Measurements from ENCODE around the gene SIRPG.
A peak's percentile ranks its signal among the peaks of the same experiment; 100 is the strongest.
"Not testable (repeated sequence)": the region's sequence is repeated elsewhere in the genome, so short reads cannot be mapped to it uniquely, and the experiment has no call there.

Gene SIRPG

GRCh38 chr20:1657556-1658334, at the start of gene SIRPG:
Gene SIRPG, minus strand, starts transcription at chr20:1657779. Its CDS starts 65 bp downstream, at chr20:1657714.
- no peak for DNase-seq

DNA sequence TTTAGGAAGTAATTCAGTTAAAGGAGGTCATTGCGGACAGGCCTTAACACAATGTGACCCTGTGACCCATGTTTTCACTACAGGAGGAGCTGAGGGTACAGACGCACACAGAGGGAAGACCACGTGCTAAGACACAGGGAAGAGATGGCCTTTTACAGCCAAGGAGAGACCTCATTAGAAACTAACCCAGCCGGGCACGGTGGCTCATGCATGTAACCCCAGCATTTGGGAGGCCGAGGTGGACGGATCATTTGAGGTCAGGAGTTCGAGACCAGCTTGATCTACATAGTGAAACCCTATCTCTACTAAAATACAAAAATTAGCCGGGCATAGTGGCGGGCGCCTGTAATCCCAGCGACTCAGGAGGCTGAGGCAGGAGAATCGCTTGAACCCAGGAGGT, 49.3 kb upstream of the SIRPG start:
- not testable (repeated sequence) for DNase-seq

GRCh38 chr20:1706079-1706478, 48.5 kb upstream of the SIRPG start:
- no peak for DNase-seq

GRCh38 chr20:1702855-1703254, 45.3 kb upstream of the SIRPG start:
- DNase-seq: no peak

GRCh38 chr20:1702328-1702727, 44.7 kb upstream of the SIRPG start:
- no peak for DNase-seq

DNA sequence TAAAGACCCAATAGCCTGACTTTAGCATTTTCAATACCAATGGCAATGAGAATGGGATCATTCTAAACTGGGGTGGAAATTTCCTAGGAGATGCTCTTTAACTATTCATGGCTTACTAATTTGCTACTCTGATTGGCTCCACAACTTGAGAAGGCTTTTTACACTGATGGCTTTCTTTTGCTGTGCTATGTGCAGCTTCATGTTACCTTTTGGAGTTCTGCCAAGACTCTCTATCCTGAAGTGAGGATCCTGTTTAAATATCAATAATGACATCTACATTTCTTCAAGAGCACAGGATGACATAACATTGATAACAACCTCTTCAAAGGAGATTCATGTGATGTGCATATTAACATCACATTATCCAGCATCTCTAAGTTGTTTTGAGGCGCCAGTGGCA, 43.4 kb upstream of the SIRPG start:
- peak; percentile 21 to 30 for DNase-seq

DNA sequence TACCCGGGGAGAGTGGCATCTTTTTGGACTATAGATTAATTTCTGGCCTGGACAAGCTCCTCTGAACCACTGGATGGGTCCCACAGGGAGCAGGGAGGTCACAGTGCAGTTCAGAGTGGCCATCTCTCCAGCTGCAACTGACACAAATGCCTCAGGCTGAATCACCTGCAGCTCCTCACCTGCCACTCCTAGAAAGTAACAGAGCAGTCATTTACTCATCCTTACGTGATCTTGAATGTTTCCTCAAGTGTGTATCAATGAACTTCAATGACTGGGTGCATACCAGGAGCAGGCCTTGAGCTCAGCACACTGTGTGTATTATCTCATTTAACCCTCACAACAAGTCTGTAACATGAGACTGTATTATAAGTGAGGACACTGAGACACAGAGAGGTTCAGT, 40.0 kb upstream of the SIRPG start:
- no peak for DNase-seq

GRCh38 chr20:1696521-1697209, 39.1 kb upstream of the SIRPG start:
- DNase-seq: no peak

GRCh38 chr20:1694672-1695071, 37.1 kb upstream of the SIRPG start:
- DNase-seq: no peak

DNA sequence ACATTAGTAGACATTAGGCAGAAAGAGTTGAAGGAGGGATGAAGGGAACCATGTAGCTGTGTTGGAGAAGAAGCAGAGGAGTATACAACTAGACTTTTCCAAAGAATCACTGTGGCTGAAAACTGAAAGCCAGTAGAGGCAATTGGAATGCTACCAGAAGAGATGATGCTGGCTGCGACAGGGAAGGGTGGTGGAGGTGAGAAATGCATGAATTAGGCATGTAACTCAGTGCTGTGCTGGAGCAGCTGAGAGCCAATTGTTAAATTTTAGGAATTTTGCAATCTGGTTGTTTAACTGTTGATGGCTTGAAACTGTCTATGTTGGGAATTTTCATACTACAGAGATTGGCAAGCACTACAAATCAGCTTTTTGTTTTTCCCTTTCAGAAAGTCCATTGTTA, 35.8 kb upstream of the SIRPG start:
- no peak for DNase-seq

- no peak for DNase-seq
Observed at GRCh38 chr20:1689721-1690120, 32.1 kb upstream of the SIRPG start.

DNA sequence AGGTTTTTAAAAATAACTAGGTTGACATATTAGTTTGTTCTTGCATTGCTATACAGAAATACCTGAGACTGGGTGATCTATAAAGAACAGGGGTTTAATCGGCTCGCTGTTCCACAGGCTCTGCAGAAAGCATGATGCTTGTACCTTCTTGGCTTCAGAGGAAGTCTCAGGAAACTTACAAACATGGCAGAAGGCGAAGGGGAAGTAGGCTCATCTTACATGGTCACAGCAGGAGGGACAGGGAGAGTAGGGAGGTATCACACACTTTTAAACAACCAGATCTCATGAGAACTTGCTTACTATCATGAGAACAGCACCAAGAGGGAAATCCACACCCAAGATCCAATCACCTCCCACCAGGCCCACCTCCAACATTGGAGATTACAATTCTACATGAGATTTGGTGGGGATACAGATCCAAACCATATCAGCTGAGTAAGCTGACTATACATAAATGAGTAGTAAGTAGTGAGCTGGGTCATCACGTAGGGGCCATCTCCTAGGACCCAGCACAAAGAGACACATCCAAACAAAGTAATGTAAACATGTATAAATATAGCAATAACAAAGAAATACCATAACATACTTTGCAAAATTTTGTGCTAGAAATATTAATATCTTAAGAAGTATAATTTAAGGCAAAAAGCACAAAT, 31.4 kb upstream of the SIRPG start:
- no peak for DNase-seq

DNA sequence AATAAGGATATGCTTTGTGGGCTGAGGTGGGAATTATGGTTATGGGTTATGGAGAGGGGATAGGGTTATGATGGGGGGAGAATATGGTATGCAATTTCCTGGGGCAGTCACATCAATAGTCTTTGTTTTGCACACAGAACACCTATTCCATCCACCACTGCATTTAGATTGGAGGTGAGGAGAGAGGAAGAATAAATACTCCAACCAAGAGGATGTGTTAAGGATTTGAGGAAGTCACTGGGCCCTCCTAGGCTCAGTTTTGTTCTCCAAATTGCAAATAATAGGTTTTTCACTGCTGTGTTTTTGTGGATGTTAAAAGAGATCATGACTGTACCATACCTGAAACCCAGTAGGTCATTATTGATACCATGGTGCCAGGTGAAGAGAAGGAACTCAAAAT, 29.5 kb upstream of the SIRPG start:
- no peak for DNase-seq

DNA sequence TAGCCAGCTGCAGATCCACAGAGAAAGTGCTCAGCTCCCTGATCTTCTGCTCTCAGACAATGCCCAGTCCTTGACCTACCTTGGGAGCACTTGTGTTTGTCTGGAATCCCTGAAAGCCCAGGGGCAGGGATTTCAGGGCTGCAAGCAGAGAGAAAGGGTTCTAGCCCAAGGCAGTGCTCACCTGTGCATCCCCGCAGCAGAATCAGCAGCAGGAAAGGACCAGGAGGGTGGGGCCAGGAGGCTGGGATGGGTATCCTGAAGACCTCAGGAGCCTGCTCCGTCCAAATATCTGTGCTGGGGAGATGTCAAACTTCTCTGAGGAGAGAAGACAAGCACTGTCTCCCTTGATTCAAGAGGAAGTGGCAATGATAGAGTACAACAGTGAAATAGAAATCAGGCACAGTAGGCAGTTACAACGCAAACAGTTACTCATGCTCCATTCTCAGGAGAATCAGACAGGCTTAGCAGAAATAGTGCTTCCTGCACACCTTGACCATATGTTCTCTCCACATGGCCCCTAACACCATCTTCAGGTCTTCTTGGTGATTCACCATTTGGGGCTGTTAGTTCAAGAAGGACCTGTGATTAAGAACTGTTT, 28.7 kb upstream of the SIRPG start:
- no peak for DNase-seq

GRCh38 chr20:1685304-1686052, 27.9 kb upstream of the SIRPG start:
- DNase-seq: no peak

- no peak for DNase-seq
Observed at GRCh38 chr20:1684872-1685271, 27.3 kb upstream of the SIRPG start.

- DNase-seq: no peak
Observed at GRCh38 chr20:1676650-1677049, 19.1 kb upstream of the SIRPG start.

DNA sequence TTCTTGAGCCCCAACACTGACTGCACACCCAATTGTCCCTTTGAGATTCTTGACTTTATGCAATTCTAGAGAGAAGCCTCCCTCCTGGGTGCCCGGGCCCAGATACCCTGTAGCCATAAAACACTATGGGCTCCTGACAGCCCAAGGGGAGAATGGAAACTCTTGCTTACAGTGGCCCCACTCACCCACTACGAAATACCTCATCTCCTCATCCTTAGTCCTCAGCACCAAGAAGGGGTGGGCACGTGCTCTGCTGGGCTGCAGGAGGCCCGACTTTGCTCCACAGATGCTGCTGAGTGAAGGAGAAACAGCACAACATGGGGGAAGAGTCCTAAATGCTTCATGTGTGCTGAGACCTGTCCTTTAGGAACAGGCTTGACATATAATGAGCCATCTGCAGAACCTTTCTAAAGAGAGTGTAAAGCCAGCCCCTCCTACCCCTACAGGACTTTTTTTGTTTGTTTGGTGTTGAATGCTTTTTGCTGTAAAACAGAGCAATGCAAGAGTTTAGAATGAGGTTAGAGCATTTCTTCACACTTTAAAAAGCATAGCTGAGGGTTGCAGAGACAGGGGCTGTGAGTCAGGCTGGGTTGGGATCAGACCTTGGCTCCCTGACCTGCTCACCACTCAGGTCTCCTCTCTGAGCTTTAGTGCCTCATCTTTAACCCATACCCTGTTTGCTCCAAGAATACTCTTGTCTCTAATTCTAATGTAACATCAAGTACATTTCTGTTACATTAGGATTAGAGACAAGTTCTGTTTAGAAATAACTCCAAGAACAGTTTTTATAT, 17.6 kb upstream of the SIRPG start:
- DNase-seq: no peak

GRCh38 chr20:1674361-1674760, 16.8 kb upstream of the SIRPG start:
- DNase-seq: no peak

- DNase-seq: no peak
Observed at GRCh38 chr20:1673424-1673823, 15.8 kb upstream of the SIRPG start.

GRCh38 chr20:1672728-1673127, 15.1 kb upstream of the SIRPG start:
- DNase-seq: no peak
